ENCODE data around the gene ANKRD39.

Gene ANKRD39

GRCh38 chr2:96883306-96883705, 25.5 kb upstream of the ANKRD39 start:
- TF ChIP-seq YY1 (IDR thresholded peaks at IDR 0.05; ENCODE audit: low read depth) (no peak), MAX (IDR thresholded peaks at IDR 0.05) (no peak), CREB1 (IDR thresholded peaks at IDR 0.05; ENCODE audit: low read depth) (no peak), EGR1 (IDR thresholded peaks at IDR 0.05) (no peak), CEBPB (IDR thresholded peaks at IDR 0.05) (no peak), FOXM1 (IDR thresholded peaks at IDR 0.05; ENCODE audit: borderline replicate concordance, low read depth) (no peak), RAD21 (IDR thresholded peaks at IDR 0.05; ENCODE audit: low read depth) (no peak), NFIC (IDR thresholded peaks at IDR 0.05) (no peak), EP300 (IDR thresholded peaks at IDR 0.05; ENCODE audit: borderline replicate concordance) (no peak), ZBTB7A (IDR thresholded peaks at IDR 0.05; ENCODE audit: low read depth) (no peak), TCF12 (IDR thresholded peaks at IDR 0.05; ENCODE audit: low read depth) (no peak), TAF1 (IDR thresholded peaks at IDR 0.05; ENCODE audit: low read depth) (no peak), REST (IDR thresholded peaks at IDR 0.05; ENCODE audit: low read depth) (no peak), USF1 (IDR thresholded peaks at IDR 0.05) (no peak), TEAD4 (IDR thresholded peaks at IDR 0.05) (no peak)

GRCh38 chr2:96882906-96883305, 25.1 kb upstream of the ANKRD39 start:
- TF ChIP-seq FOXM1 (IDR thresholded peaks at IDR 0.05; ENCODE audit: borderline replicate concordance, low read depth) (no peak), ZBTB7A (IDR thresholded peaks at IDR 0.05; ENCODE audit: low read depth) (no peak), RAD21 (IDR thresholded peaks at IDR 0.05; ENCODE audit: low read depth) (no peak), EGR1 (IDR thresholded peaks at IDR 0.05) (no peak), CEBPB (IDR thresholded peaks at IDR 0.05) (no peak), TCF12 (IDR thresholded peaks at IDR 0.05; ENCODE audit: low read depth) (no peak), MAX (IDR thresholded peaks at IDR 0.05) (no peak), TAF1 (IDR thresholded peaks at IDR 0.05; ENCODE audit: low read depth) (no peak), YY1 (IDR thresholded peaks at IDR 0.05; ENCODE audit: low read depth) (no peak), EP300 (IDR thresholded peaks at IDR 0.05; ENCODE audit: borderline replicate concordance) (no peak)

GRCh38 chr2:96882230-96882629, 24.4 kb upstream of the ANKRD39 start:
- no peak for TF ChIP-seq TEAD4 (IDR thresholded peaks at IDR 0.05)
- TF ChIP-seq REST (IDR thresholded peaks at IDR 0.05; ENCODE audit: low read depth) = no peak
- no peak for TF ChIP-seq TAF1 (IDR thresholded peaks at IDR 0.05; ENCODE audit: low read depth)
- no peak for TF ChIP-seq FOXM1 (IDR thresholded peaks at IDR 0.05; ENCODE audit: borderline replicate concordance, low read depth)

GRCh38 chr2:96881349-96882195, 23.8 kb upstream of the ANKRD39 start:
- TF ChIP-seq EP300 (IDR thresholded peaks at IDR 0.05; ENCODE audit: borderline replicate concordance) (no peak), MAX (IDR thresholded peaks at IDR 0.05) (no peak), TEAD4 (IDR thresholded peaks at IDR 0.05) (no peak), EGR1 (IDR thresholded peaks at IDR 0.05) (no peak), RAD21 (IDR thresholded peaks at IDR 0.05; ENCODE audit: low read depth) (no peak), TCF12 (IDR thresholded peaks at IDR 0.05; ENCODE audit: low read depth) (no peak), CREB1 (IDR thresholded peaks at IDR 0.05; ENCODE audit: low read depth) (no peak), USF1 (IDR thresholded peaks at IDR 0.05) (no peak), REST (IDR thresholded peaks at IDR 0.05; ENCODE audit: low read depth) (no peak), TAF1 (IDR thresholded peaks at IDR 0.05; ENCODE audit: low read depth) (no peak), ZBTB7A (IDR thresholded peaks at IDR 0.05; ENCODE audit: low read depth) (no peak), FOXM1 (IDR thresholded peaks at IDR 0.05; ENCODE audit: borderline replicate concordance, low read depth) (no peak), CEBPB (IDR thresholded peaks at IDR 0.05) (no peak), YY1 (IDR thresholded peaks at IDR 0.05; ENCODE audit: low read depth) (no peak), NFIC (IDR thresholded peaks at IDR 0.05) (no peak)
